HG02642 (cell line): ENCODE data around the gene MAP2K2.

Source experiments
- ATAC-seq: cut with Tn5 transposase; IDR thresholded peaks from one replicate; pipeline ENCODE4 v1.9.1; 2021; ENCODE audit warnings: mild to moderate bottlenecking; ENCODE audit not compliant: unreplicated experiment, poor library complexity

The MAP2K2 gene

GRCh38 chr19:4046946-4047683 is 76.8 kb downstream of the MAP2K2 start:
- ATAC-seq = no peak

GRCh38 chr19:4046362-4046691 is 77.6 kb downstream of the MAP2K2 start:
- no peak for ATAC-seq

GRCh38 chr19:4045597-4046361 is 78.1 kb downstream of the MAP2K2 start:
- ATAC-seq = no peak

- ATAC-seq = no peak
Observed at GRCh38 chr19:4044990-4045465, 78.9 kb downstream of the MAP2K2 start.

GRCh38 chr19:4043966-4044715 is 79.8 kb downstream of the MAP2K2 start:
- no peak for ATAC-seq

GRCh38 chr19:4043401-4043800 is 80.5 kb downstream of the MAP2K2 start:
- ATAC-seq = no peak

- ATAC-seq = no peak
Observed at GRCh38 chr19:4042731-4043082, 81.2 kb downstream of the MAP2K2 start.

- ATAC-seq = no peak
Observed at GRCh38 chr19:4042064-4042730, 81.7 kb downstream of the MAP2K2 start.
